ENCODE results near the gene TNPO2. TPM values are rescaled to one million over a fixed set of nuclear protein-coding genes. Genes with fewer than 3 reads are reported as not detected.

Gene TNPO2
- total RNA-seq, 1 donor from 2014 or later = 99.7 TPM

DNA sequence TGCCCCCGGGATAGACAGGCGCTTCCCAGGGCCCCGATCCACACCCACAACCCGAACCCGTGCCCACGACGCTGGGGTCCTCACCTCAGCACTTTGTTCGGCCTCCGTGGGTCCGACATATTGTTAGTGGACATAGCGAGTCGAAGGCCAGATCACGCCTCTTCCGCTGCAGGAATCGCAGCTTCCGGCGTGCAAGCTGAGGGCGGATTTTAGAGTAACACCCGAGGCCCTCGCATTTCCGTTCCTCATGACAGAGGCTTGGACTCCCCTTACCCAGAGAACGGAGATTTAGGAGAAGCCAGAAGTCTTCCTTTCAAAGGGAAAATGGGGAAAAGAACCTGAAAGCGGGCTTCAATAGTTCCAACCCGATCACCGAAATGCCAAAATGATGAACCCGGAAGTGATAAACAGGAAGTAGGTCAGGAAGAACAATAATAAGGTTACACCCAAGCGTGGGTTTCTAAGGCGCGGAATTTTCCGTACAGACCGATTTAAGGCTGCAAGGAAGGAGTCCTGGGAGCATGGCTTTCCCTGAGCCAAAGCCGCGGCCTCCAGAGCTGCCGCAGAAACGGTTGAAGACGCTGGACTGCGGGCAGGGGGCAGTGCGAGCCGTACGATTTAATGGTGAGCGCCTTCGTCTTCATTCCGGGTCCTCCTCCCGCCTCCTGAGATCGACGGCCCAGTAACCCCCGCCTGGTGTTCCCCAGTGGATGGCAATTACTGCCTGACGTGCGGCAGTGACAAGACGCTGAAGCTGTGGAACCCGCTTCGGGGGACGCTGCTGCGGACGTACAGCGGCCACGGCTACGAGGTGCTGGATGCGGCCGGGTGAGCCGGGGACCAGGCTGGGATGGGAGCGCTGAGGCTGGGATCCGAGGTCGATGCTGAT, 54.2 kb downstream of the TNPO2 start:
- no peaks in the 10 kb centered on the region for H3K9me3 Mint-ChIP-seq
- H3K4me1 Mint-ChIP-seq (ENCODE audit: unreplicated experiment) = peaks cover 18% of the 10 kb centered on the region
- no peaks in the 10 kb centered on the region for H3K27me3 Mint-ChIP-seq

GRCh38 chr19:12668932-12669269, 54.8 kb downstream of the TNPO2 start:
- no peak for TF ChIP-seq CTCF (conservative IDR thresholded peaks at IDR 0.05)
- H3K9me3 Mint-ChIP-seq = no peaks in the 10 kb centered on the region
- peak overlapping the region; percentile 98 for H3K27ac Mint-ChIP-seq
- DNase-seq (ENCODE audit: extremely low spot score, unreplicated experiment) = no peak
- peaks cover 9% of the 10 kb centered on the region for H3K36me3 Mint-ChIP-seq
- H3K27me3 Mint-ChIP-seq = no peaks in the 10 kb centered on the region
- peaks cover 18% of the 10 kb centered on the region for H3K4me1 Mint-ChIP-seq (ENCODE audit: unreplicated experiment)
- peak overlapping the region; percentile 99 for H3K4me3 Mint-ChIP-seq

More for the DNA sequence above, 54.2 kb downstream of the TNPO2 start:
- peak overlapping the region; percentile 99 for H3K4me3 Mint-ChIP-seq
- H3K27ac Mint-ChIP-seq = peak overlapping the region; percentile 98
- no peak for TF ChIP-seq CTCF (conservative IDR thresholded peaks at IDR 0.05)
- peaks cover 13% of the 10 kb centered on the region for H3K36me3 Mint-ChIP-seq
- no peak for DNase-seq (ENCODE audit: extremely low spot score, unreplicated experiment)

- DNase-seq (ENCODE audit: extremely low spot score, unreplicated experiment) = no peak
- no peaks in the 10 kb centered on the region for H3K9me3 Mint-ChIP-seq
- peak overlapping the region; percentile 98 for H3K27ac Mint-ChIP-seq
- H3K4me3 Mint-ChIP-seq = peak overlapping the region; percentile 99
- TF ChIP-seq CTCF (conservative IDR thresholded peaks at IDR 0.05) = no peak
- peaks cover 18% of the 10 kb centered on the region for H3K4me1 Mint-ChIP-seq (ENCODE audit: unreplicated experiment)
- H3K36me3 Mint-ChIP-seq = peaks cover 9% of the 10 kb centered on the region
- H3K27me3 Mint-ChIP-seq = no peaks in the 10 kb centered on the region
Observed at GRCh38 chr19:12668346-12668745, 55.4 kb downstream of the TNPO2 start.

GRCh38 chr19:12667731-12668302, 55.9 kb downstream of the TNPO2 start:
- H3K27ac Mint-ChIP-seq = peak overlapping the region; percentile 98
- H3K4me1 Mint-ChIP-seq (ENCODE audit: unreplicated experiment) = peaks cover 18% of the 10 kb centered on the region
- no peaks in the 10 kb centered on the region for H3K9me3 Mint-ChIP-seq

More at GRCh38 chr19:12667731-12668302, 55.9 kb downstream of the TNPO2 start:
- DNase-seq (ENCODE audit: extremely low spot score, unreplicated experiment) = no peak
- Mint-ChIP-seq H3K36me3 (peaks cover 9% of the 10 kb centered on the region), H3K27me3 (no peaks in the 10 kb centered on the region), H3K4me3 (peak overlapping the region; percentile 99)
- no peak for TF ChIP-seq CTCF (conservative IDR thresholded peaks at IDR 0.05)
